ENCODE data around the gene SNU13.

GRCh38 chr22:41668971-41669911 lies 19.4 kb downstream of the SNU13 start:
- TF ChIP-seq EZH2 (IDR thresholded peaks at IDR 0.05; ENCODE audit: insufficient read depth, poor library complexity, severe bottlenecking) (no peak), EZH2phosphoT487 (IDR thresholded peaks at IDR 0.05; ENCODE audit: insufficient read depth, low read depth) (no peak)
